Ishikawa (cell line): ENCODE measurements around the gene KLHL5.

Source experiments
- CEBPB ChIP-seq: IDR thresholded peaks from 2 replicates; pipeline ENCODE4 v1.6.1; 2012
- FOXM1 ChIP-seq: IDR thresholded peaks from 2 replicates; pipeline ENCODE4 v1.6.1; 2012; ENCODE audit warnings: low read depth, borderline replicate concordance
- TAF1 ChIP-seq: IDR thresholded peaks from 2 replicates; pipeline ENCODE4 v1.6.1; 2012; ENCODE audit warnings: low read depth, mild to moderate bottlenecking

DNA sequence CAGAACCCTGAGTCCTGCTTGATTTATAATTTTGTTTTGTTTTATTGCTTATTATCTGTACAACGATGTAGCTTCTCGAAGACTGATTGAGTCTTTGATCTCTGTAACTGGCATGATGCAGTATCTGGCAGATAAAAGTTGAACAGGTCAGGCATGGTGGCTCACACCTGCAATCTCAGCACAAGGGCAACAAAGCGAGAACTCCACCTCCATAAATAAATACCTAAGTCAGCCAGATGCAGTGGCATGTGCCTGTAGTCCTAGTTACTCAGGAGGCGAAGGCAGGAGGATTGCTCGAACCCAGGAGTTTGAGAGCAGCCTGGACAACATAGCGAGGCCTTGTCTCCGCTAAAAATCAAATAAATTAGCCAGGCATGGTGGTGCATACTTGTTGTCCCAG, 104.6 kb downstream of the KLHL5 start:
- TF ChIP-seq FOXM1, result no peak
- no peak for TF ChIP-seq TAF1
- no peak for TF ChIP-seq CEBPB
